Measurements from ENCODE around the gene ATP8B3. TPM values are rescaled to one million over a fixed set of nuclear protein-coding genes. Genes with fewer than 3 reads are reported as not detected.
A peak's percentile ranks its signal among the peaks of the same experiment; 100 is the strongest.

The ATP8B3 gene
- total and polyA plus RNA-seq, 9 of the 15 experiments (the other 6 are each of a cell fraction or from before 2014, with no cell fraction given): 1.2 to 12.3 (median 3.8) TPM

DNA sequence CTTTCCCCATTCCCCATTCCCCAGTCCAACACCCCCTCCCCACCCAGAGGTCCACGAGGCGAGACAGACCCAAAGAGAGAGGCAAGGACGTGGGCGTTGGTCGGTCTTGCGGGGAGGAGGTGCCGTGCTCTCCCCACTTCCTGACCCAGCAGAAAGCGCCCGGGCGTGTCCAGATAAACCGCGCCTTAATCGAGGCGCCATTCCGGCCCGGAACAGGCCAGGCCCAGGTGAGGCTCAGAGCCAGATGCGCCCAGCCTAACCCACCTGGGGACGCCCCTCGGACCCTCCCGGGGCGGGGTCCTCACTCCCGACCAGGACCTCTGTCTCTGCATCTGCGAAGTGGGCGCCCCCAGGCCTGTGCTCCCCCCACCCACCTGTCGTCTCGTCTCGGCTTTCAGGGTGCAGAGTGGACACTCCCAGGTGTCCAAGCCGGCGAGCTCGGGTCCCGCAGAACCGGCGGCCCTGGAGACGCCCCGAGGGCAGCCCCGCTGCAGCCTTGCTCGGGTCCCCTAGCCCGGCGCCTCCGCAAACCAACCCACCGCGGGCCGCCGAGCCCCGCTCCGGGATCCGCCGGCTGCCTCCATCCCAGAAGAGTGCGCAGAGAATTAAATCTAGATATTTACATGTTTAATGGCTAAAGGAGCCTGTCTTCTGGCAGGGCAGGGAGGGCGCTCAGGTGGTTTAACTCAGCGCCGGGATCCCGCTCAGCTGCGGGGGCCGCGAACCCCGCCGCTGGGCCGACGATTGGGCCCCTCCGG lies 63.8 kb downstream of the ATP8B3 start (continued):
- TF ChIP-seq, protein P1, sequence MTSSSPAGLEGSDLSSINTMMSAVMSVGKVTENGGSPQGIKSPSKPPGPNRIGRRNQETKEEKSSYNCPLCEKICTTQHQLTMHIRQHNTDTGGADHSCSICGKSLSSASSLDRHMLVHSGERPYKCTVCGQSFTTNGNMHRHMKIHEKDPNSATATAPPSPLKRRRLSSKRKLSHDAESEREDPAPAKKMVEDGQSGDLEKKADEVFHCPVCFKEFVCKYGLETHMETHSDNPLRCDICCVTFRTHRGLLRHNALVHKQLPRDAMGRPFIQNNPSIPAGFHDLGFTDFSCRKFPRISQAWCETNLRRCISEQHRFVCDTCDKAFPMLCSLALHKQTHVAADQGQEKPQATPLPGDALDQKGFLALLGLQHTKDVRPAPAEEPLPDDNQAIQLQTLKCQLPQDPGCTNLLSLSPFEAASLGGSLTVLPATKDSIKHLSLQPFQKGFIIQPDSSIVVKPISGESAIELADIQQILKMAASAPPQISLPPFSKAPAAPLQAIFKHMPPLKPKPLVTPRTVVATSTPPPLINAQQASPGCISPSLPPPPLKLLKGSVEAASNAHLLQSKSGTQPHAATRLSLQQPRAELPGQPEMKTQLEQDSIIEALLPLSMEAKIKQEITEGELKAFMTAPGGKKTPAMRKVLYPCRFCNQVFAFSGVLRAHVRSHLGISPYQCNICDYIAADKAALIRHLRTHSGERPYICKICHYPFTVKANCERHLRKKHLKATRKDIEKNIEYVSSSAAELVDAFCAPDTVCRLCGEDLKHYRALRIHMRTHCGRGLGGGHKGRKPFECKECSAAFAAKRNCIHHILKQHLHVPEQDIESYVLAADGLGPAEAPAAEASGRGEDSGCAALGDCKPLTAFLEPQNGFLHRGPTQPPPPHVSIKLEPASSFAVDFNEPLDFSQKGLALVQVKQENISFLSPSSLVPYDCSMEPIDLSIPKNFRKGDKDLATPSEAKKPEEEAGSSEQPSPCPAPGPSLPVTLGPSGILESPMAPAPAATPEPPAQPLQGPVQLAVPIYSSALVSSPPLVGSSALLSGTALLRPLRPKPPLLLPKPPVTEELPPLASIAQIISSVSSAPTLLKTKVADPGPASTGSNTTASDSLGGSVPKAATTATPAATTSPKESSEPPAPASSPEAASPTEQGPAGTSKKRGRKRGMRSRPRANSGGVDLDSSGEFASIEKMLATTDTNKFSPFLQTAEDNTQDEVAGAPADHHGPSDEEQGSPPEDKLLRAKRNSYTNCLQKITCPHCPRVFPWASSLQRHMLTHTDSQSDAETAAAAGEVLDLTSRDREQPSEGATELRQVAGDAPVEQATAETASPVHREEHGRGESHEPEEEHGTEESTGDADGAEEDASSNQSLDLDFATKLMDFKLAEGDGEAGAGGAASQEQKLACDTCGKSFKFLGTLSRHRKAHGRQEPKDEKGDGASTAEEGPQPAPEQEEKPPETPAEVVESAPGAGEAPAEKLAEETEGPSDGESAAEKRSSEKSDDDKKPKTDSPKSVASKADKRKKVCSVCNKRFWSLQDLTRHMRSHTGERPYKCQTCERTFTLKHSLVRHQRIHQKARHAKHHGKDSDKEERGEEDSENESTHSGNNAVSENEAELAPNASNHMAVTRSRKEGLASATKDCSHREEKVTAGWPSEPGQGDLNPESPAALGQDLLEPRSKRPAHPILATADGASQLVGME (CRISPR knock-in tag; IDR thresholded peaks at IDR 0.05): no peak
- TF ChIP-seq CREB1 (IDR thresholded peaks at IDR 0.05) (peak; percentile 37), CREB1 (CRISPR knock-in tag; IDR thresholded peaks at IDR 0.05) (no peak; the same call in 1 of the 2 replicates), SIN3B (IDR thresholded peaks at IDR 0.05; ENCODE audit: low read depth) (no peak), JUND (IDR thresholded peaks at IDR 0.05; ENCODE audit: borderline replicate concordance, low read depth, low read length) (no peak), JUND (tag; IDR thresholded peaks at IDR 0.05; ENCODE audit: borderline replicate concordance, low read depth, low read length) (no peak), YY1 (IDR thresholded peaks at IDR 0.05; ENCODE audit: borderline replicate concordance in 1 of 3, control insufficient read depth in 1 of 3, extremely low read depth in 1 of 3, insufficient read depth in 3 of 3, insufficient read length in 1 of 3, insufficient replicate concordance in 2 of 3, low read depth in 1 of 3, low read length in 2 of 3) (peak; percentile 40 to 86 (median 75)), PHF8 (IDR thresholded peaks at IDR 0.05; ENCODE audit: borderline replicate concordance, low read length) (peak; percentile 73), LEF1 (IDR thresholded peaks at IDR 0.05) (peak; percentile 69; the same call in 1 of the 2 replicates), CREBBP (IDR thresholded peaks at IDR 0.05; ENCODE audit: low read depth, low read length) (no peak), DDX20 (tag; IDR thresholded peaks at IDR 0.05; ENCODE audit: low read depth) (no peak)
- TF ChIP-seq, protein P2, sequence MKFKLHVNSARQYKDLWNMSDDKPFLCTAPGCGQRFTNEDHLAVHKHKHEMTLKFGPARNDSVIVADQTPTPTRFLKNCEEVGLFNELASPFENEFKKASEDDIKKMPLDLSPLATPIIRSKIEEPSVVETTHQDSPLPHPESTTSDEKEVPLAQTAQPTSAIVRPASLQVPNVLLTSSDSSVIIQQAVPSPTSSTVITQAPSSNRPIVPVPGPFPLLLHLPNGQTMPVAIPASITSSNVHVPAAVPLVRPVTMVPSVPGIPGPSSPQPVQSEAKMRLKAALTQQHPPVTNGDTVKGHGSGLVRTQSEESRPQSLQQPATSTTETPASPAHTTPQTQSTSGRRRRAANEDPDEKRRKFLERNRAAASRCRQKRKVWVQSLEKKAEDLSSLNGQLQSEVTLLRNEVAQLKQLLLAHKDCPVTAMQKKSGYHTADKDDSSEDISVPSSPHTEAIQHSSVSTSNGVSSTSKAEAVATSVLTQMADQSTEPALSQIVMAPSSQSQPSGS (CRISPR knock-in tag; IDR thresholded peaks at IDR 0.05): no peak
- TF ChIP-seq, protein P3, sequence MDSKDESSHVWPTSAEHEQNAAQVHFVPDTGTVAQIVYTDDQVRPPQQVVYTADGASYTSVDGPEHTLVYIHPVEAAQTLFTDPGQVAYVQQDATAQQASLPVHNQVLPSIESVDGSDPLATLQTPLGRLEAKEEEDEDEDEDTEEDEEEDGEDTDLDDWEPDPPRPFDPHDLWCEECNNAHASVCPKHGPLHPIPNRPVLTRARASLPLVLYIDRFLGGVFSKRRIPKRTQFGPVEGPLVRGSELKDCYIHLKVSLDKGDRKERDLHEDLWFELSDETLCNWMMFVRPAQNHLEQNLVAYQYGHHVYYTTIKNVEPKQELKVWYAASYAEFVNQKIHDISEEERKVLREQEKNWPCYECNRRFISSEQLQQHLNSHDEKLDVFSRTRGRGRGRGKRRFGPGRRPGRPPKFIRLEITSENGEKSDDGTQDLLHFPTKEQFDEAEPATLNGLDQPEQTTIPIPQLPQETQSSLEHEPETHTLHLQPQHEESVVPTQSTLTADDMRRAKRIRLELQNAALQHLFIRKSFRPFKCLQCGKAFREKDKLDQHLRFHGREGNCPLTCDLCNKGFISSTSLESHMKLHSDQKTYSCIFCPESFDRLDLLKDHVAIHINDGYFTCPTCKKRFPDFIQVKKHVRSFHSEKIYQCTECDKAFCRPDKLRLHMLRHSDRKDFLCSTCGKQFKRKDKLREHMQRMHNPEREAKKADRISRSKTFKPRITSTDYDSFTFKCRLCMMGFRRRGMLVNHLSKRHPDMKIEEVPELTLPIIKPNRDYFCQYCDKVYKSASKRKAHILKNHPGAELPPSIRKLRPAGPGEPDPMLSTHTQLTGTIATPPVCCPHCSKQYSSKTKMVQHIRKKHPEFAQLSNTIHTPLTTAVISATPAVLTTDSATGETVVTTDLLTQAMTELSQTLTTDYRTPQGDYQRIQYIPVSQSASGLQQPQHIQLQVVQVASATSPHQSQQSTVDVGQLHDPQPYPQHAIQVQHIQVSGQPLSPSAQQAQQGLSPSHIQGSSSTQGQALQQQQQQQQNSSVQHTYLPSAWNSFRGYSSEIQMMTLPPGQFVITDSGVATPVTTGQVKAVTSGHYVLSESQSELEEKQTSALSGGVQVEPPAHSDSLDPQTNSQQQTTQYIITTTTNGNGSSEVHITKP (IDR thresholded peaks at IDR 0.05; ENCODE audit: partially characterized antibody): no peak
